DOHH2 (cell line): ENCODE data around the gene CD209.

ENCODE experiments used
- H3F3A ChIP-seq: fragments of 200-600 bp; sonication (generic), shearing (Covaris generic); 2 replicates; pipeline ENCODE4 v1.6.0; 2016; ENCODE audit warnings: antibody characterized with exemption, mild to moderate bottlenecking; ENCODE audit not compliant: control insufficient read depth, insufficient read depth
- H3K27ac ChIP-seq: fragments of 200-600 bp; sonication (generic); 2 replicates; pipeline ENCODE4 v1.5.1; 2014; ENCODE audit warnings: low read depth, mild to moderate bottlenecking, low read length, moderate library complexity
- H3K27me3 ChIP-seq: fragments of 200-600 bp; sonication (generic); 2 replicates; pipeline ENCODE4 v1.6.1; 2014; ENCODE audit warnings: mild to moderate bottlenecking, low read length, mixed read lengths; ENCODE audit not compliant: control insufficient read depth
- H3K36me3 ChIP-seq: fragments of 200-600 bp; sonication (generic); 2 replicates; pipeline ENCODE4 v1.6.1; 2014; ENCODE audit warnings: mild to moderate bottlenecking, low read length, moderate library complexity, mixed read lengths; ENCODE audit not compliant: control insufficient read depth
- H3K4me1 ChIP-seq: fragments of 200-600 bp; sonication (generic); 2 replicates; pipeline ENCODE4 v1.6.1; 2014; ENCODE audit warnings: mild to moderate bottlenecking, low read length, mixed read lengths; ENCODE audit not compliant: control insufficient read depth
- H3K4me2 ChIP-seq: fragments of 200-600 bp; sonication (generic); 2 replicates; pipeline ENCODE4 v1.6.0; 2014; ENCODE audit warnings: mild to moderate bottlenecking, low read length, moderate library complexity
- H3K4me3 ChIP-seq: fragments of 200-600 bp; sonication (generic); 2 replicates; pipeline ENCODE4 v1.5.1; 2014; ENCODE audit warnings: mild to moderate bottlenecking, low read length, mixed read lengths
- H3K79me2 ChIP-seq: fragments of 200-600 bp; sonication (generic); 2 replicates; pipeline ENCODE4 v1.6.1; 2014; ENCODE audit warnings: mild to moderate bottlenecking, low read length, mixed read lengths; ENCODE audit not compliant: control insufficient read depth
- H3K9me2 ChIP-seq: fragments of 200-600 bp; sonication (generic); replicated peaks from 2 replicates; pipeline ENCODE4 v1.6.1; 2014; ENCODE audit warnings: mild to moderate bottlenecking, low read length, mixed read lengths; ENCODE audit not compliant: control insufficient read depth
- H3K9me3 ChIP-seq: fragments of 200-600 bp; sonication (generic); 2 replicates; pipeline ENCODE4 v1.6.1; 2014; ENCODE audit warnings: antibody characterized with exemption, low read length, mixed read lengths; ENCODE audit not compliant: control insufficient read depth, insufficient read depth
- H4K20me1 ChIP-seq: fragments of 200-600 bp; sonication (generic); 2 replicates; pipeline ENCODE4 v1.6.0; 2014; ENCODE audit warnings: low read depth, mild to moderate bottlenecking, antibody characterized with exemption, low read length, moderate library complexity; ENCODE audit not compliant: control insufficient read depth, insufficient read depth
- EZH2phosphoT487 ChIP-seq: fragments of 200-600 bp; sonication (generic); IDR thresholded peaks from 2 replicates; pipeline ENCODE4 v1.6.1; 2017; ENCODE audit warnings: borderline replicate concordance, mild to moderate bottlenecking, antibody characterized with exemption, low read length, moderate library complexity, mixed read lengths
- TF ChIP-seq, protein P1 (sequence below): fragments of 200-600 bp; sonication (generic); IDR thresholded peaks from one replicate; pipeline ENCODE4 v1.5.1; 2014; ENCODE audit warnings: antibody characterized with exemption, mild to moderate bottlenecking, low read depth, low read length; ENCODE audit not compliant: poor library complexity, severe bottlenecking

Gene CD209

DNA sequence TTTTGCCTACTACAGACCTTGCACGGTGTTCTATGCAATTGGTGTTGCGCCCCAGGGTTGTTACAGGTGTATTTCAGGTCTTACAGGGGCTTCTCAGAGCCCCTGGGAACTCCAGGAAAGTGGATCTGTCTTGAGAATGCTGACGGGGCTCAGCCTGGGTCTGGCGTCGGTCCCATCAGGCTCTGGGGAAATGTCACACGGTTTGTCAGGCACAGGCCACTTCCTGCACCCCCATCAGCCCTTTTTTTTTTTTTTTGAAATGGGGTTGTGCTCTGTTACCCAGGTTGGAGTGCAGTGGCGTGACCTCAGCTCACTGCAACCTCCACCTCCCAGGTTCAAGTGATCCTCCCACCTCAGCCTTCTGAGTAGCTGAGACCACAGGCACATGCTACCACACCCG lies 28.7 kb downstream of the CD209 start:
- Histone ChIP-seq H3F3A (no peaks in the 10 kb centered on the region), H3K27ac (no peak overlapping the region), H3K4me2 (no peak overlapping the region), H3K9me3 (no peaks in the 10 kb centered on the region), H3K4me1 (peaks cover 9% of the 10 kb centered on the region), H4K20me1 (no peaks in the 10 kb centered on the region), H3K79me2 (no peaks in the 10 kb centered on the region), H3K9me2 (no peaks in the 10 kb centered on the region), H3K4me3 (no peak overlapping the region), H3K27me3 (peaks cover 19% of the 10 kb centered on the region), H3K36me3 (no peaks in the 10 kb centered on the region)
- TF ChIP-seq EZH2phosphoT487 = no peak
- TF ChIP-seq, protein P1, sequence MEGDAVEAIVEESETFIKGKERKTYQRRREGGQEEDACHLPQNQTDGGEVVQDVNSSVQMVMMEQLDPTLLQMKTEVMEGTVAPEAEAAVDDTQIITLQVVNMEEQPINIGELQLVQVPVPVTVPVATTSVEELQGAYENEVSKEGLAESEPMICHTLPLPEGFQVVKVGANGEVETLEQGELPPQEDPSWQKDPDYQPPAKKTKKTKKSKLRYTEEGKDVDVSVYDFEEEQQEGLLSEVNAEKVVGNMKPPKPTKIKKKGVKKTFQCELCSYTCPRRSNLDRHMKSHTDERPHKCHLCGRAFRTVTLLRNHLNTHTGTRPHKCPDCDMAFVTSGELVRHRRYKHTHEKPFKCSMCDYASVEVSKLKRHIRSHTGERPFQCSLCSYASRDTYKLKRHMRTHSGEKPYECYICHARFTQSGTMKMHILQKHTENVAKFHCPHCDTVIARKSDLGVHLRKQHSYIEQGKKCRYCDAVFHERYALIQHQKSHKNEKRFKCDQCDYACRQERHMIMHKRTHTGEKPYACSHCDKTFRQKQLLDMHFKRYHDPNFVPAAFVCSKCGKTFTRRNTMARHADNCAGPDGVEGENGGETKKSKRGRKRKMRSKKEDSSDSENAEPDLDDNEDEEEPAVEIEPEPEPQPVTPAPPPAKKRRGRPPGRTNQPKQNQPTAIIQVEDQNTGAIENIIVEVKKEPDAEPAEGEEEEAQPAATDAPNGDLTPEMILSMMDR = no peak

DNA sequence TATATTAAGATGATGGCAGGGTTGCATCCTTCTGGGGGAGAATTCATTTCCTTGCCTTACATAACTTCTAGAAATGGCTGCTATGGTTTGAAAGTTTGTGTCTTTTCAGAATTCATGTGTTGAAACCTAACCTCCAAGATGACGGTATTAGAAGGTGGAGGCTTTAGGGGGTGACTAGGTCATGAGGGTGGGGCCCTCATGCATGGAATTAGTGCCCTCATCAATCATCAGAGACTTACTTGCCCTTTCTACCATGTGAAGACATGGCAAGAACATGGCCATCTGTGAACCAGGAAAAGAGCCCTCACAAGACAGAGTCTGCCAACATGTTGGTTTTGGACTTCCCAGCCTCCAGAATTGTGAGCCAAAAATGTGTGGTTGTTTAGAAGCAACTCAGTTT lies 30.6 kb downstream of the CD209 start:
- Histone ChIP-seq H3K4me1 (peaks cover 9% of the 10 kb centered on the region), H3K36me3 (no peaks in the 10 kb centered on the region), H3K4me2 (no peak overlapping the region), H3K4me3 (no peak overlapping the region), H3K27me3 (peaks cover 16% of the 10 kb centered on the region), H3F3A (no peaks in the 10 kb centered on the region), H3K27ac (no peak overlapping the region), H3K9me2 (no peaks in the 10 kb centered on the region), H3K79me2 (no peaks in the 10 kb centered on the region), H3K9me3 (no peaks in the 10 kb centered on the region), H4K20me1 (no peaks in the 10 kb centered on the region)
- TF ChIP-seq EZH2phosphoT487 = no peak
- TF ChIP-seq, protein P1 = no peak

DNA sequence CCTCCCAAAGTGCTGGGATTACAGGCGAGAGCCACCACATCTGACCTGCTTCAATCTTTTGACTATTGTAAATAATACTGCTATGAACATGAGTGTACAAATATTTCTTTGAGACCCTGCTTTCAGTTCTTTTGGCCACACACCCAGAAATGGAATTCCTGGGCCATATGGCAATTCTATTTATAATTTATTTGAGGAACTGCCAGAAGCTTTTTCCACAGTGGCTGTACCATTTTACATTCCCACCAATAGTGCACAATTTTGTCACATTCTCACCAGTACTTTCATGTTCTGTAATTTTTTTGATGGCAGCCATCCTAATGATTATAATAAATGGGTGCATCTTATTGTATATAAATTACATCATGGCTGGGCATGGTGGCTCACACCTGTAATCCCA lies 31.7 kb downstream of the CD209 start:
- H3K4me1 ChIP-seq = peaks cover 9% of the 10 kb centered on the region
- H3K9me2 ChIP-seq = no peaks in the 10 kb centered on the region
- H3F3A ChIP-seq = no peaks in the 10 kb centered on the region
- TF ChIP-seq, protein P1 = no peak
- no peak for TF ChIP-seq EZH2phosphoT487
- no peak overlapping the region for H3K4me3 ChIP-seq
- no peak overlapping the region for H3K27ac ChIP-seq
- H3K4me2 ChIP-seq = no peak overlapping the region
- H3K9me3 ChIP-seq = no peaks in the 10 kb centered on the region
- no peaks in the 10 kb centered on the region for H4K20me1 ChIP-seq
- H3K79me2 ChIP-seq = no peaks in the 10 kb centered on the region
- H3K27me3 ChIP-seq = peaks cover 16% of the 10 kb centered on the region
- H3K36me3 ChIP-seq = no peaks in the 10 kb centered on the region

DNA sequence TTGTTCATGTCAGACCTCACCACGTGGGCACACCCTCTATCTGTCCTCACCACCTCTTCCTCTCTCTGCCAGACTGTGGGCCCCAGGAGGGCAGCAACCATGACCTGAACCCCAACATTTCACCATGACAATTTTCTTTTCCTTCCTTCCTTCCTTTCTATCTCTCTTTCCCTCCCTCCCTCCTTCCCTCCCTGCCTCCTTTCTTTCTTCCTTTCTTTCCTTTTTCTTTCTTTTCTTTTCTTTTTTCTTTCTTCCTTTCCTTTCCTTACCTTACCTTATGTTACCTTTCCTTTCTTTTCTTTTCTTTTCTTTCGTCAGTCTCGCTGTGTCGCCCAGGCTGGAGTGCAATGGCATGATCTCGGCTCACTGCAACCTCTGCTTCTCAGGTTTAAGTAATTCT lies 36.7 kb downstream of the CD209 start:
- TF ChIP-seq, protein P1 = no peak
- TF ChIP-seq EZH2phosphoT487 = no peak
- Histone ChIP-seq H3K4me2 (no peak overlapping the region), H3K4me3 (no peak overlapping the region), H3K79me2 (no peaks in the 10 kb centered on the region), H3F3A (no peaks in the 10 kb centered on the region), H3K4me1 (peaks cover 11% of the 10 kb centered on the region), H3K27me3 (peaks cover 44% of the 10 kb centered on the region), H4K20me1 (no peaks in the 10 kb centered on the region), H3K9me3 (no peaks in the 10 kb centered on the region), H3K9me2 (no peaks in the 10 kb centered on the region), H3K36me3 (no peaks in the 10 kb centered on the region), H3K27ac (no peak overlapping the region)
